ENCODE data around the gene OR5A2.

GRCh38 chr11:59459916-59460315 is 33.7 kb upstream of the OR5A2 start:
- TF ChIP-seq CTCF (conservative IDR thresholded peaks at IDR 0.05 in 1 of 2, IDR thresholded peaks at IDR 0.05 in 1 of 2; ENCODE audit: low read depth in 1 of 2, low read length in 2 of 2), result no peak
- TF ChIP-seq EZH2 (IDR thresholded peaks at IDR 0.05; ENCODE audit: low read length, missing control alignments), result no peak
